Smooth muscle cell (in vitro differentiated cells): ENCODE data around the gene SPRING1. TPM values are rescaled to one million over a fixed set of nuclear protein-coding genes. Genes with fewer than 3 reads are reported as not detected.

Experiments
- DNase-seq: peaks from one replicate; lab custom pipeline; 2025; ENCODE audit not compliant: unreplicated experiment; lab: John Stamatoyannopoulos, UW
- H2AFZ ChIP-seq: fragments of 200-600 bp; sonication (generic); 2 replicates; pipeline ENCODE4 v1.6.0; 2016; ENCODE audit warnings: antibody characterized with exemption, low read depth, mild to moderate bottlenecking
- H3F3A ChIP-seq: fragments of 200-600 bp; sonication (generic); 2 replicates; pipeline ENCODE4 v1.6.0; 2017; ENCODE audit warnings: antibody characterized with exemption, low read depth
- H3K27ac ChIP-seq: fragments of 200-600 bp; sonication (generic); 2 replicates; pipeline ENCODE4 v1.5.1; 2016; ENCODE audit warnings: low read depth, mild to moderate bottlenecking
- H3K27me3 ChIP-seq: fragments of 200-600 bp; sonication (generic); 2 replicates; pipeline ENCODE4 v1.6.1; 2016; ENCODE audit warnings: low read depth, mild to moderate bottlenecking
- H3K36me3 ChIP-seq: fragments of 200-600 bp; sonication (generic); 2 replicates; pipeline ENCODE4 v1.5.1; 2016; ENCODE audit warnings: low read depth
- H3K4me1 ChIP-seq: fragments of 200-600 bp; sonication (generic); 2 replicates; pipeline ENCODE4 v1.5.1; 2016; ENCODE audit warnings: low read depth
- H3K4me2 ChIP-seq: fragments of 200-600 bp; sonication (generic); 2 replicates; pipeline ENCODE4 v1.6.0; 2016; ENCODE audit warnings: mild to moderate bottlenecking
- H3K4me3 ChIP-seq: fragments of 200-600 bp; sonication (generic); 2 replicates; pipeline ENCODE4 v1.5.1; 2016; ENCODE audit warnings: mild to moderate bottlenecking
- H3K79me2 ChIP-seq: fragments of 200-600 bp; sonication (generic); 2 replicates; pipeline ENCODE4 v1.6.0; 2016; ENCODE audit warnings: low read depth, mild to moderate bottlenecking
- H3K9ac ChIP-seq: fragments of 200-600 bp; sonication (generic); 2 replicates; pipeline ENCODE4 v1.6.0; 2016; ENCODE audit warnings: low read depth
- H3K9me3 ChIP-seq: fragments of 200-600 bp; sonication (generic); replicated peaks from 2 replicates; pipeline ENCODE4 v1.5.1; 2016; ENCODE audit warnings: low read depth
- H4K20me1 ChIP-seq: fragments of 200-600 bp; sonication (generic); 2 replicates; pipeline ENCODE4 v1.6.0; 2016; ENCODE audit warnings: low read depth
- CTCF ChIP-seq: fragments of 200-600 bp; sonication (generic); IDR thresholded peaks from 2 replicates; pipeline ENCODE4 v1.5.1; 2017; ENCODE audit warnings: borderline replicate concordance, mild to moderate bottlenecking, antibody characterized with exemption; ENCODE audit not compliant: insufficient read depth, poor library complexity, severe bottlenecking
- WGBS: methylation state at CpG from one replicate; pipeline ENCODE4 v1.1.7; 2016; ENCODE audit warnings: low lambda C conversion rate; 5-methylcytosine and 5-hydroxymethylcytosine counted together
- polyA plus RNA-seq: library from polyadenylated mRNA; unstranded; fragments of >200 nt; fragmentation: Nextera tagmentation; extraction: Ambion mirVana; gene quantifications from 2 replicates; pipeline ENCODE4 v1.2.1, GENCODE V29; 2016
- total RNA-seq: library from RNA; depleted of rRNA; stranded (reverse); fragments of >200 nt; gene quantifications from 2 replicates; pipeline ENCODE4 v1.2.3, GENCODE V29; 2014

SPRING1 gene
- total and polyA plus RNA-seq, 2 experiments from 2014 or later: 19.0 to 25.8 TPM

- no peak overlapping the region for H2AFZ ChIP-seq
- TF ChIP-seq CTCF: no peak
- no peak for DNase-seq
- H3K4me3 ChIP-seq: no peak overlapping the region
- no peaks in the 10 kb centered on the region for H3K36me3 ChIP-seq
- no peak overlapping the region for H3K9ac ChIP-seq
- H3F3A ChIP-seq: peaks cover 10% of the 10 kb centered on the region
- H4K20me1 ChIP-seq: no peaks in the 10 kb centered on the region
- no peak overlapping the region for H3K27ac ChIP-seq
- no peak overlapping the region for H3K4me2 ChIP-seq
- no peaks in the 10 kb centered on the region for H3K27me3 ChIP-seq
- H3K9me3 ChIP-seq: no peaks in the 10 kb centered on the region
- WGBS: 99% methylated on average over 4 of the region's 4 CpGs
- H3K4me1 ChIP-seq: no peaks in the 10 kb centered on the region
- H3K79me2 ChIP-seq: no peaks in the 10 kb centered on the region
These were observed 36.4 kb downstream of the SPRING1 start for GRCh38 chr12:116701432-116701831.

GRCh38 chr12:116700066-116700465 is 37.8 kb downstream of the SPRING1 start:
- Histone ChIP-seq H3K4me1 (no peaks in the 10 kb centered on the region), H3K9me3 (no peaks in the 10 kb centered on the region), H2AFZ (no peak overlapping the region), H3K27ac (peak overlapping the region; percentile 6), H3K36me3 (no peaks in the 10 kb centered on the region), H3K4me3 (no peak overlapping the region), H3K9ac (no peak overlapping the region), H3K27me3 (no peaks in the 10 kb centered on the region), H3K79me2 (no peaks in the 10 kb centered on the region), H3K4me2 (no peak overlapping the region), H4K20me1 (no peaks in the 10 kb centered on the region), H3F3A (peaks cover 10% of the 10 kb centered on the region)
- 46% methylated on average over 6 of the region's 6 CpGs for WGBS
- DNase-seq: no peak
- no peak for TF ChIP-seq CTCF

- no peak overlapping the region for H2AFZ ChIP-seq
- no peaks in the 10 kb centered on the region for H3K79me2 ChIP-seq
- H3F3A ChIP-seq: peaks cover 10% of the 10 kb centered on the region
- H4K20me1 ChIP-seq: no peaks in the 10 kb centered on the region
- H3K9me3 ChIP-seq: no peaks in the 10 kb centered on the region
- no peak overlapping the region for H3K4me2 ChIP-seq
- H3K36me3 ChIP-seq: no peaks in the 10 kb centered on the region
- no peak overlapping the region for H3K9ac ChIP-seq
- H3K27ac ChIP-seq: peak overlapping the region; percentile 21
- H3K4me1 ChIP-seq: no peaks in the 10 kb centered on the region
- 42% methylated on average over 2 of the region's 2 CpGs for WGBS
- no peak for TF ChIP-seq CTCF
- H3K27me3 ChIP-seq: peaks cover 11% of the 10 kb centered on the region
- DNase-seq: no peak
- no peak overlapping the region for H3K4me3 ChIP-seq
These were observed 39.3 kb downstream of the SPRING1 start for GRCh38 chr12:116698554-116699075.

GRCh38 chr12:116698116-116698515 is 39.8 kb downstream of the SPRING1 start:
- 89% methylated on average over 8 of the region's 8 CpGs for WGBS
- Histone ChIP-seq H3F3A (peaks cover 10% of the 10 kb centered on the region), H3K4me2 (no peak overlapping the region), H3K9ac (no peak overlapping the region), H4K20me1 (no peaks in the 10 kb centered on the region), H3K4me1 (no peaks in the 10 kb centered on the region), H3K9me3 (no peaks in the 10 kb centered on the region), H3K4me3 (no peak overlapping the region), H2AFZ (no peak overlapping the region), H3K27ac (peak overlapping the region; percentile 21), H3K36me3 (no peaks in the 10 kb centered on the region), H3K27me3 (peaks cover 16% of the 10 kb centered on the region), H3K79me2 (no peaks in the 10 kb centered on the region)
- no peak for TF ChIP-seq CTCF
- no peak for DNase-seq
